GM12892 (cell line): ENCODE data around the gene WRNIP1.

Source experiments
- POLR2A ChIP-seq: IDR thresholded peaks from 2 replicates; pipeline ENCODE4 v1.6.1; 2011; ENCODE audit warnings: low read depth, low read length, control low read depth
- POLR2AphosphoS5 ChIP-seq: IDR thresholded peaks from 2 replicates; pipeline ENCODE4 v1.6.1; 2011; ENCODE audit warnings: low read depth, low read length, control low read depth
- TAF1 ChIP-seq: IDR thresholded peaks from 2 replicates; pipeline ENCODE4 v1.6.1; 2011; ENCODE audit warnings: low read depth, mild to moderate bottlenecking, control low read depth, low read length, borderline replicate concordance

GRCh38 chr6:2718334-2719092 lies 46.7 kb upstream of the WRNIP1 start:
- TF ChIP-seq POLR2AphosphoS5 (no peak), POLR2A (no peak), TAF1 (no peak)
